B cell (primary cell): ENCODE measurements around the gene RPL11. TPM values are rescaled to one million over a fixed set of nuclear protein-coding genes. Genes with fewer than 3 reads are reported as not detected.

Source experiments
- ATAC-seq: fragments of 200-7000 bp; cut with Tn5 transposase; one replicate; pipeline ENCODE4 v1.10.0; 2021; ENCODE audit warnings: low read depth, mild to moderate bottlenecking, moderate number of reproducible peaks, moderate library complexity
- CTCF ChIA-PET: fragments of 350-600 bp; sonication (Branson Sonifier 250); formaldehyde crosslinking; loops from one replicate; lab custom pipeline; 2021; ENCODE audit warnings: antibody characterized with exemption, inconsistent platforms; lab: Charles Lee
- POLR2A ChIA-PET: fragments of 350-600 bp; sonication (Branson Sonifier 250); formaldehyde crosslinking; loops from one replicate; lab custom pipeline; 2021; ENCODE audit warnings: antibody characterized with exemption; lab: Charles Lee
- DNase-seq: peaks from one replicate; pipeline ENCODE4 v3.0.0; 2013
- H2AFZ ChIP-seq: 2 replicates; pipeline ENCODE4 v1.6.1; 2012; ENCODE audit warnings: mild to moderate bottlenecking, low read depth, low read length; ENCODE audit not compliant: insufficient read depth, poor library complexity, severe bottlenecking
- H3K27ac ChIP-seq, 2 donors: 1 replicate in 1 of 2; 2 replicates in 1 of 2; pipeline ENCODE4 v1.5.1; 2012 to 2013; ENCODE audit warnings: low read length in 2 of 2, mild to moderate bottlenecking in 2 of 2, moderate library complexity in 1 of 2
- H3K27me3 ChIP-seq, 4 experiments: fragments of 200-600 bp in 1 of 4; sonication (generic) in 1 of 4; replicated peaks in 1 of 4; 1 replicate in 2 of 4; 2 replicates in 2 of 4; pipeline versions ENCODE4 v1.6.1 to v1.7.0; 2013 to 2016; ENCODE audit warnings: low read length in 3 of 4, mild to moderate bottlenecking in 2 of 4, mixed read lengths in 1 of 4, moderate library complexity in 1 of 4; ENCODE audit not compliant: insufficient read depth in 4 of 4, control insufficient read depth in 3 of 4; ENCODE audit errors: control extremely low read depth in 1 of 4
- H3K36me3 ChIP-seq, 2 experiments: replicated peaks in 1 of 2; 1 replicate in 1 of 2; 2 replicates in 1 of 2; pipeline versions ENCODE4 v1.6.1 to v1.7.1; 2013; ENCODE audit warnings: low read length in 1 of 2; ENCODE audit not compliant: insufficient read depth in 2 of 2, control insufficient read depth in 1 of 2; ENCODE audit errors: control extremely low read depth in 1 of 2, extremely low read depth in 1 of 2
- H3K4me1 ChIP-seq, 2 donors: fragments of 200-600 bp in 1 of 2; sonication (generic) in 1 of 2; 1 replicate in 1 of 2; 2 replicates in 1 of 2; pipeline versions ENCODE4 v1.5.1 to v1.6.1; 2013 to 2017; ENCODE audit warnings: low read length in 2 of 2; ENCODE audit not compliant: control insufficient read depth in 2 of 2, insufficient read depth in 2 of 2
- H3K4me2 ChIP-seq: replicated peaks from 2 replicates; pipeline ENCODE3; 2012; ENCODE audit warnings: mild to moderate bottlenecking, low read depth, low read length; ENCODE audit not compliant: poor library complexity, severe bottlenecking
- H3K4me3 ChIP-seq, 5 experiments: fragments of 200-600 bp in 1 of 5; sonication (generic) in 1 of 5; 1 replicate in 3 of 5; 2 replicates in 2 of 5; pipeline versions ENCODE4 v1.5.1 to v1.7.0; 2011 to 2016; ENCODE audit warnings: low read length in 4 of 5, mild to moderate bottlenecking in 4 of 5, low read depth in 2 of 5, control low read depth in 1 of 5, moderate library complexity in 1 of 5; ENCODE audit not compliant: insufficient read depth in 1 of 5; ENCODE audit errors: control extremely low read depth in 1 of 5, extremely low read depth in 1 of 5
- H3K79me2 ChIP-seq: fragments of 200-600 bp; sonication (generic); one replicate; pipeline ENCODE4 v1.6.0; 2016; ENCODE audit warnings: low read length; ENCODE audit not compliant: control insufficient read depth, insufficient read depth
- H3K9ac ChIP-seq: fragments of 200-600 bp; sonication (generic); 2 replicates; pipeline ENCODE4 v1.6.1; 2017; ENCODE audit warnings: mild to moderate bottlenecking, low read length, moderate library complexity
- H3K9me3 ChIP-seq, 3 donors: one replicate each; pipeline versions ENCODE4 v1.6.1 to v1.7.1; 2013; ENCODE audit warnings: low read length in 2 of 3; ENCODE audit not compliant: control insufficient read depth in 2 of 3, insufficient read depth in 1 of 3; ENCODE audit errors: control extremely low read depth in 1 of 3
- H4K20me1 ChIP-seq: 2 replicates; pipeline ENCODE4 v1.6.0; 2012; ENCODE audit warnings: mild to moderate bottlenecking, low read length; ENCODE audit not compliant: insufficient read depth, control insufficient read depth, poor library complexity, severe bottlenecking
- H3K27ac Mint-ChIP-seq: one replicate; pipeline ENCODE4 v1.8.0; 2021; ENCODE audit warnings: mixed read lengths
- H3K27me3 Mint-ChIP-seq: one replicate; pipeline ENCODE4 v1.8.0; 2021; ENCODE audit warnings: mixed read lengths
- H3K4me1 Mint-ChIP-seq: one replicate; pipeline ENCODE4 v1.8.0; 2021; ENCODE audit warnings: mixed read lengths
- H3K4me3 Mint-ChIP-seq: one replicate; pipeline ENCODE4 v1.8.0; 2021; ENCODE audit warnings: mixed read lengths
- H3K9me3 Mint-ChIP-seq: one replicate; pipeline ENCODE4 v1.8.0; 2022; ENCODE audit warnings: mixed read lengths; ENCODE audit not compliant: insufficient read depth
- EZH2 ChIP-seq: IDR thresholded peaks from 2 replicates; pipeline ENCODE4 v1.6.1; 2012; ENCODE audit warnings: borderline replicate concordance, low read depth, mild to moderate bottlenecking, moderate library complexity, low read length; ENCODE audit not compliant: insufficient read depth, poor library complexity, severe bottlenecking
- WGBS: methylation state at CpG from one replicate; pipeline ENCODE4 v1.1.5; 2013; ENCODE audit warnings: missing lambda C conversion rate; ENCODE audit not compliant: insufficient coverage; 5-methylcytosine and 5-hydroxymethylcytosine counted together
- intact Hi-C: fragments of 100-400 bp; cut with micrococcal nuclease; formaldehyde crosslinking; loops from one replicate; pipeline ENCODE4 v1.10.0; 2022
- polyA plus RNA-seq: library from polyadenylated mRNA; depleted of rRNA; stranded (reverse); fragments of >200 nt; gene quantifications from 2 replicates; pipeline ENCODE4 v1.2.3, GENCODE V29; 2012
- total RNA-seq, 2 donors: library from RNA; stranded (reverse); fragments of 120-200 nt in 1 of 2; gene quantifications; 1 replicate in 1 of 2; 2 replicates in 1 of 2; pipeline versions ENCODE4 v1.2.3 to v1.2.4, GENCODE V29; 2013 to 2022
- TF ChIP-seq, protein P1 (sequence below): fragments of 200-600 bp; IDR thresholded peaks from one replicate; pipeline ENCODE4 v1.8.0; 2022; ENCODE audit warnings: antibody characterized with exemption, mild to moderate bottlenecking

The RPL11 gene
- total and polyA plus RNA-seq, 2 donors (not counting 1 experiment from before 2014, with no cell fraction given): 1,373 to 1,539 TPM

DNA sequence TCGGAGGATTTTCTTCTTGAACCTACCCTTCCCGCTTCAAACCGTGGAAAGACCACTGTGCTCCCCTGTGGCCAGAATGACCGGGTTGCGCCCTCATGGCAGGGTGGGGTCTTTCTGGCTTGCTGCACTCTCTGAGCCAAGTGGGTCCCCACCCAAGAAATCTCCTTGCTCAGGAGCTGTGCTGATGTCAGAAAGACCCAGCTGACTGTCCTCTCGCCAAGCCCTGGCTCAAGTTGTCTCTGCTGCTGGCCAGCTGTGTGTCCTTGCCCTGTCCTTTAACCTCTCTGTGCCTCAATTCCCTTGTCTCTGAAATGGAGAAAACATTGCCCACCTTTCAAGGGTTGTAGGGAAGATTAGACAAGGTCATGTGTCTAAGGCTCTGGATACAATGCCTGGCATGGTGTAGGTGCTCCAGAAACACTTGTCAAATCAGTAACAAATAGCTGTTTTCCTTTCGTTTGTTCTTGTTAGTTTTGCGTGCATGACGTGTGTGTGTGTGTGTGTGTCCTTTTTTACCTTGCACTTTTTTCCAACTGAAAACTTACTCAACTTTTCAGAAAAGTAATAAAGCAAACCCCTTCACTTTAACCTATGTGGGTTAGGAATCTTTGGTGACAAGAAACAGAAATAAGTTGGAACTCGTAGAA lies 41.1 kb upstream of the RPL11 start:
- Histone ChIP-seq H3K4me1 (no peaks in the 10 kb centered on the region), H3K79me2 (no peaks in the 10 kb centered on the region), H4K20me1 (no peaks in the 10 kb centered on the region), H3K4me2 (no peak overlapping the region), H3K36me3 (no peaks in the 10 kb centered on the region), H2AFZ (no peak overlapping the region), H3K27ac (no peak overlapping the region), H3K9ac (no peak overlapping the region), H3K9me3 (peaks cover 0 to 12% (median 0%) of the 10 kb centered on the region in 3 donors), H3K27me3 (peaks cover 0 to 8% (median 1%) of the 10 kb centered on the region in 4 experiments), H3K4me3 (no peak overlapping the region)
- CTCF ChIA-PET: interaction anchor here (0.6 to 2.5 kb wide), 4 partner anchors 13 to 797 kb away, joined by 3 to 10 read pairs (median 4); no protein-coding TSS in a partner anchor
- H3K4me3 Mint-ChIP-seq: no peak overlapping the region
- H3K9me3 Mint-ChIP-seq: no peaks in the 10 kb centered on the region
- intact Hi-C loops: no loop called here
- DNase-seq: no peak
- WGBS: 92% methylated on average over 6 of the region's 10 CpGs
- TF ChIP-seq EZH2: no peak
- TF ChIP-seq, protein P1, sequence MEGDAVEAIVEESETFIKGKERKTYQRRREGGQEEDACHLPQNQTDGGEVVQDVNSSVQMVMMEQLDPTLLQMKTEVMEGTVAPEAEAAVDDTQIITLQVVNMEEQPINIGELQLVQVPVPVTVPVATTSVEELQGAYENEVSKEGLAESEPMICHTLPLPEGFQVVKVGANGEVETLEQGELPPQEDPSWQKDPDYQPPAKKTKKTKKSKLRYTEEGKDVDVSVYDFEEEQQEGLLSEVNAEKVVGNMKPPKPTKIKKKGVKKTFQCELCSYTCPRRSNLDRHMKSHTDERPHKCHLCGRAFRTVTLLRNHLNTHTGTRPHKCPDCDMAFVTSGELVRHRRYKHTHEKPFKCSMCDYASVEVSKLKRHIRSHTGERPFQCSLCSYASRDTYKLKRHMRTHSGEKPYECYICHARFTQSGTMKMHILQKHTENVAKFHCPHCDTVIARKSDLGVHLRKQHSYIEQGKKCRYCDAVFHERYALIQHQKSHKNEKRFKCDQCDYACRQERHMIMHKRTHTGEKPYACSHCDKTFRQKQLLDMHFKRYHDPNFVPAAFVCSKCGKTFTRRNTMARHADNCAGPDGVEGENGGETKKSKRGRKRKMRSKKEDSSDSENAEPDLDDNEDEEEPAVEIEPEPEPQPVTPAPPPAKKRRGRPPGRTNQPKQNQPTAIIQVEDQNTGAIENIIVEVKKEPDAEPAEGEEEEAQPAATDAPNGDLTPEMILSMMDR: no peak
- POLR2A ChIA-PET: interaction anchor here (0.6 kb wide), 2 partner anchors 263 to 680 kb away, joined by 3 to 5 read pairs; partner anchors contain the start of gene CNR2
- H3K27me3 Mint-ChIP-seq: peaks cover 7% of the 10 kb centered on the region
- no peak for ATAC-seq
- no peak overlapping the region for H3K27ac Mint-ChIP-seq
- H3K4me1 Mint-ChIP-seq: peaks cover 4% of the 10 kb centered on the region
